ENCODE results near the gene H1-8. TPM values are rescaled to one million over a fixed set of nuclear protein-coding genes. Genes with fewer than 3 reads are reported as not detected.

The H1-8 gene
- total and polyA plus RNA-seq, 7 donors, result not detected

GRCh38 chr3:129547241-129547640 lies 4.3 kb downstream of the H1-8 start:
- Histone ChIP-seq H3K9me3 (no peaks in the 10 kb centered on the region), H3K27me3 (ENCODE audit: insufficient read depth in 3 of 3, low read length in 2 of 3) (no peaks in the 10 kb centered on the region), H3K4me1 (no peaks in the 10 kb centered on the region), H3K4me3 (no peak overlapping the region), H3K36me3 (ENCODE audit: insufficient read depth in 1 of 2, low read depth in 1 of 2) (no peaks in the 10 kb centered on the region), H3K27ac (no peak overlapping the region)
- peak; percentile 10 to 38 for DNase-seq
- intact Hi-C loops (cut with DNase I), result no loop called here
- no peak for ATAC-seq
- no peak for TF ChIP-seq CTCF (IDR thresholded peaks at IDR 0.05)
- WGBS, 3 donors, result 94 to 97% (median 96%) methylated on average over 17 to 24 of the region's 24 CpGs

GRCh38 chr3:129548104-129548965 lies 5.4 kb downstream of the H1-8 start:
- Histone ChIP-seq H3K27ac (no peak overlapping the region), H3K36me3 (ENCODE audit: insufficient read depth in 1 of 2, low read depth in 1 of 2) (no peaks in the 10 kb centered on the region), H3K27me3 (ENCODE audit: insufficient read depth in 3 of 3, low read length in 2 of 3) (no peaks in the 10 kb centered on the region), H3K4me1 (no peaks in the 10 kb centered on the region), H3K4me3 (no peak overlapping the region), H3K9me3 (no peaks in the 10 kb centered on the region)
- intact Hi-C loops (cut with DNase I), result no loop called here
- no peak for ATAC-seq
- 88 to 93% (median 89%) methylated on average over 19 of the region's 19 CpGs for WGBS, 3 donors
- peak; percentile 8 to 42 for DNase-seq
- no peak for TF ChIP-seq CTCF (IDR thresholded peaks at IDR 0.05)

DNA sequence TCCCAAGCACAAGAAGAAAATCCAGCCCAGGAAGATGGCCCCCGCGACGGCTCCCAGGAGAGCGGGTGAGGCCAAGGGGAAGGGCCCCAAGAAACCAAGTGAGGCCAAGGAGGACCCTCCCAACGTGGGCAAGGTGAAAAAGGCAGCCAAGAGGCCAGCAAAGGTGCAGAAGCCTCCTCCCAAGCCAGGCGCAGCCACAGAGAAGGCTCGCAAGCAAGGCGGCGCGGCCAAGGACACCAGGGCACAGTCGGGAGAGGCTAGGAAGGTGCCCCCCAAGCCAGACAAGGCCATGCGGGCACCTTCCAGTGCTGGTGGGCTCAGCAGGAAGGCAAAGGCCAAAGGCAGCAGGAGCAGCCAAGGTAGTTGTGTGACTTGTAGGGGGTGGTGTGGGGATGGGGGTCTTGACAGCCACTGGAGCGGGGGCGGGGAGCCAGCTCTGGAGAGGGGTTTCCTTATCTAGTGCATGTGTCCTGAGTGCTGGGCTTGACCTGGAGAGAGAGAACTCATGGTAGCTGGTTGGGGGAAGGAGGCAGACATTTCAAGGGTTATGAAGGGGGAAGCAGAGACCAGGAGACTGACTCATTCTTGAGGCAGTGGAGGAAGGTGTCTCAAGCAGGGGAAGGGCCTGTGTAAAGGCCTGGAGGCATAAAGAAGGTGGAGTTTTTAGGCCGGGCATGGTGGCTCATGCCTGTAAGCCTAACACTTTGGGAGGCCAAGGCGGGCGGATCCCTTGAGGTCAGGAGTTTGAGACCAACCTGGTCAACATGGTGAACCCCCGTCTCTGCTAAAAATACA lies 6.2 kb downstream of the H1-8 start:
- intact Hi-C loops (cut with DNase I), result no loop called here
- DNase-seq (peak; percentile 7 to 38), ATAC-seq (no peak)
- H3K4me1 ChIP-seq, result peaks cover 2% of the 10 kb centered on the region
- no peak overlapping the region for H3K4me3 ChIP-seq
- no peak overlapping the region for H3K27ac ChIP-seq
- 90 to 94% (median 92%) methylated on average over 18 of the region's 18 CpGs for WGBS, 3 donors
- no peak for TF ChIP-seq CTCF (IDR thresholded peaks at IDR 0.05)
- no peaks in the 10 kb centered on the region for H3K36me3 ChIP-seq (ENCODE audit: insufficient read depth in 1 of 2, low read depth in 1 of 2)
- no peaks in the 10 kb centered on the region for H3K27me3 ChIP-seq (ENCODE audit: insufficient read depth in 3 of 3, low read length in 2 of 3)
- no peaks in the 10 kb centered on the region for H3K9me3 ChIP-seq

GRCh38 chr3:129549805-129550204 lies 6.8 kb downstream of the H1-8 start:
- no peak for TF ChIP-seq CTCF (IDR thresholded peaks at IDR 0.05)
- DNase-seq, result no peak
- H3K4me3 ChIP-seq, result no peak overlapping the region
- peaks cover 7% of the 10 kb centered on the region for H3K4me1 ChIP-seq
- no peaks in the 10 kb centered on the region for H3K27me3 ChIP-seq (ENCODE audit: insufficient read depth in 3 of 3, low read length in 2 of 3)
- no peak overlapping the region for H3K27ac ChIP-seq
- no peaks in the 10 kb centered on the region for H3K9me3 ChIP-seq
- H3K36me3 ChIP-seq (ENCODE audit: insufficient read depth in 1 of 2, low read depth in 1 of 2), result no peaks in the 10 kb centered on the region
- WGBS, 3 donors, result 64 to 97% (median 92%) methylated on average over 3 of the region's 3 CpGs
- intact Hi-C loops (cut with DNase I), result no loop called here
- no peak for ATAC-seq

Data from psoas muscle (tissue), 8 donors.